ENCODE results near the gene SLCO3A1.

- no peak for TF ChIP-seq CTCF (tag by site-specific recombination; IDR thresholded peaks at IDR 0.05)
- no peak for TF ChIP-seq KLF1 (tag by site-specific recombination; IDR thresholded peaks at IDR 0.05)
- TF ChIP-seq ZNF112 (tag by site-specific recombination; IDR thresholded peaks at IDR 0.05) = no peak
- TF ChIP-seq MYNN (tag by site-specific recombination; IDR thresholded peaks at IDR 0.05; ENCODE audit: borderline replicate concordance) = no peak
- no peak for TF ChIP-seq PRDM1 (tag by site-specific recombination; IDR thresholded peaks at IDR 0.05)
- no peak for TF ChIP-seq HOXD13 (CRISPR knock-in tag; IDR thresholded peaks at IDR 0.05; ENCODE audit: borderline replicate concordance)
Observed at GRCh38 chr15:91950054-91950453, 96.5 kb downstream of the SLCO3A1 start.
